D721Med (cell line): Measurements from ENCODE around the gene SPECC1L.

ENCODE experiments used
- DNase-seq: peaks from one replicate; pipeline ENCODE4 v3.0.0; 2011; ENCODE audit warnings: low spot score; ENCODE audit not compliant: insufficient read length
- FAIRE-seq: peaks from 2 replicates; lab custom pipeline; 2011; peaks lifted over from hg19 to GRCh38; lab: Jason Lieb, UNC
- CTCF ChIP-seq: IDR thresholded peaks from 2 replicates; pipeline ENCODE4 v1.5.1; 2012; ENCODE audit warnings: mild to moderate bottlenecking, control low read depth; ENCODE audit not compliant: insufficient read depth; ENCODE audit errors: missing control alignments

SPECC1L gene

GRCh38 chr22:24421428-24421931 lies 150.8 kb downstream of the SPECC1L start:
- no peak for DNase-seq
- FAIRE-seq = no peak
- peak; percentile 24 for TF ChIP-seq CTCF

GRCh38 chr22:24422102-24422665 lies 151.6 kb downstream of the SPECC1L start:
- DNase-seq = no peak
- FAIRE-seq = no peak
- no peak for TF ChIP-seq CTCF

GRCh38 chr22:24423519-24424000 lies 152.9 kb downstream of the SPECC1L start:
- TF ChIP-seq CTCF = peak; percentile 65
- DNase-seq (peak; percentile 87), FAIRE-seq (no peak)

- DNase-seq (no peak), FAIRE-seq (no peak)
Observed at GRCh38 chr22:24424001-24424900, 153.6 kb downstream of the SPECC1L start.

GRCh38 chr22:24424901-24425775 lies 154.5 kb downstream of the SPECC1L start:
- FAIRE-seq (no peak), DNase-seq (no peak)
- TF ChIP-seq CTCF = no peak

More at GRCh38 chr22:24424001-24424900, 153.6 kb downstream of the SPECC1L start:
- no peak for TF ChIP-seq CTCF

- no peak for TF ChIP-seq CTCF
- no peak for FAIRE-seq
- DNase-seq = no peak
Observed at GRCh38 chr22:24426436-24426835, 155.8 kb downstream of the SPECC1L start.
